HEK293 (cell line): ENCODE data around the gene KIF25.

Source experiments
- CTCF ChIA-PET: fragments of 350-600 bp; formaldehyde crosslinking; extraction: SDS; loops from one replicate; lab custom pipeline; 2021; ENCODE audit warnings: antibody characterized with exemption; lab: Yijun Ruan, JAX
- POLR2A ChIA-PET: fragments of 300-600 bp; formaldehyde crosslinking; extraction: SDS; loops from one replicate; lab custom pipeline; 2020; ENCODE audit warnings: antibody characterized with exemption, inconsistent platforms; lab: Yijun Ruan, JAX
- H3K27ac ChIP-seq: fragments of 200-500 bp; sonication (Bioruptor generic); 2 replicates; pipeline ENCODE4 v1.5.1; 2014; ENCODE audit warnings: low read depth, low read length, control low read depth, inconsistent platforms; ENCODE audit errors: extremely low read depth
- H3K36me3 ChIP-seq, 2 experiments: fragments of 200-500 bp in 1 of 2; sonication (Bioruptor generic) in 1 of 2; 1 replicate in 1 of 2; 2 replicates in 1 of 2; pipeline ENCODE4 v1.5.1; 2014 to 2017; ENCODE audit warnings: inconsistent platforms in 2 of 2, low read length in 2 of 2; ENCODE audit not compliant: control insufficient read depth in 2 of 2, insufficient read depth in 1 of 2
- H3K4me1 ChIP-seq: fragments of 200-500 bp; sonication (Bioruptor generic); 2 replicates; pipeline ENCODE4 v1.5.1; 2014; ENCODE audit warnings: mild to moderate bottlenecking, low read length, inconsistent platforms; ENCODE audit not compliant: control insufficient read depth, insufficient read depth
- H3K4me3 ChIP-seq: 2 replicates; pipeline ENCODE4 v1.5.1; 2011; ENCODE audit warnings: low read depth, mild to moderate bottlenecking, control low read depth, low read length, moderate library complexity
- H3K9me3 ChIP-seq: fragments of 200-500 bp; sonication (Bioruptor generic); 2 replicates; pipeline ENCODE4 v1.5.1; 2014; ENCODE audit warnings: low read depth, low read length, inconsistent platforms; ENCODE audit not compliant: control insufficient read depth, insufficient read depth
- GLI2 ChIP-seq: fragments of 450-650 bp; formaldehyde crosslinking; IDR thresholded peaks from 2 replicates; pipeline ENCODE4; 2017; ENCODE audit warnings: missing biosample characterization, missing genetic modification characterization, low read depth, borderline replicate concordance
- MEIS1 ChIP-seq: sonication (generic); formaldehyde crosslinking; IDR thresholded peaks from 2 replicates; pipeline ENCODE4 v1.8.1; 2022; ENCODE audit warnings: missing genetic modification reagents, mild to moderate bottlenecking, borderline replicate concordance
- MYNN ChIP-seq: fragments of 450-650 bp; formaldehyde crosslinking; IDR thresholded peaks from 2 replicates; pipeline ENCODE4 v1.5.1; 2016; ENCODE audit warnings: missing biosample characterization, missing genetic modification characterization, borderline replicate concordance
- MZF1 ChIP-seq: fragments of 450-650 bp; formaldehyde crosslinking; IDR thresholded peaks from 2 replicates; pipeline ENCODE4 v1.5.1; 2017; ENCODE audit warnings: missing biosample characterization, missing genetic modification characterization, borderline replicate concordance
- OVOL3 ChIP-seq: fragments of 450-650 bp; formaldehyde crosslinking; IDR thresholded peaks from 2 replicates; pipeline ENCODE4 v1.5.1; 2016; ENCODE audit warnings: missing biosample characterization, missing genetic modification characterization
- SCRT2 ChIP-seq: fragments of 450-650 bp; formaldehyde crosslinking; IDR thresholded peaks from 2 replicates; pipeline ENCODE4 v1.5.1; 2016; ENCODE audit warnings: missing biosample characterization, missing genetic modification characterization
- ZBTB1 ChIP-seq: fragments of 450-650 bp; formaldehyde crosslinking; IDR thresholded peaks from 2 replicates; pipeline ENCODE4 v1.5.1; 2016; ENCODE audit warnings: missing biosample characterization, missing genetic modification characterization
- ZBTB48 ChIP-seq: fragments of 450-650 bp; formaldehyde crosslinking; IDR thresholded peaks from 2 replicates; pipeline ENCODE4 v1.5.1; 2016; ENCODE audit warnings: missing biosample characterization, missing genetic modification characterization
- ZFP69B ChIP-seq: fragments of 450-650 bp; formaldehyde crosslinking; IDR thresholded peaks from 2 replicates; pipeline ENCODE4 v1.5.1; 2016; ENCODE audit warnings: missing biosample characterization, missing genetic modification characterization
- ZNF138 ChIP-seq: fragments of 450-650 bp; formaldehyde crosslinking; IDR thresholded peaks from 2 replicates; pipeline ENCODE4 v1.5.1; 2016; ENCODE audit warnings: missing biosample characterization, missing genetic modification characterization, borderline replicate concordance
- ZNF157 ChIP-seq: fragments of 450-650 bp; formaldehyde crosslinking; IDR thresholded peaks from 2 replicates; pipeline ENCODE4 v1.5.1; 2016; ENCODE audit warnings: missing biosample characterization, missing genetic modification characterization
- ZNF169 ChIP-seq: fragments of 450-650 bp; formaldehyde crosslinking; IDR thresholded peaks from 2 replicates; pipeline ENCODE4 v1.5.1; 2016; ENCODE audit warnings: missing biosample characterization, missing genetic modification characterization
- ZNF174 ChIP-seq: fragments of 450-650 bp; formaldehyde crosslinking; IDR thresholded peaks from 2 replicates; pipeline ENCODE4 v1.5.0; 2017; ENCODE audit warnings: missing biosample characterization, mild to moderate bottlenecking, missing genetic modification characterization
- ZNF248 ChIP-seq: fragments of 450-650 bp; formaldehyde crosslinking; IDR thresholded peaks from 2 replicates; pipeline ENCODE4 v1.5.1; 2017; ENCODE audit warnings: missing biosample characterization, missing genetic modification characterization
- ZNF354C ChIP-seq: fragments of 450-650 bp; formaldehyde crosslinking; IDR thresholded peaks from 2 replicates; pipeline ENCODE4 v1.5.1; 2016; ENCODE audit warnings: missing biosample characterization, missing genetic modification characterization, low read depth, borderline replicate concordance
- ZNF394 ChIP-seq: fragments of 450-650 bp; formaldehyde crosslinking; IDR thresholded peaks from 2 replicates; pipeline ENCODE4 v1.5.1; 2016; ENCODE audit warnings: missing biosample characterization, missing genetic modification characterization, mild to moderate bottlenecking, moderate library complexity, borderline replicate concordance
- ZNF664 ChIP-seq: fragments of 450-650 bp; formaldehyde crosslinking; IDR thresholded peaks from 2 replicates; pipeline ENCODE4 v1.5.1; 2016; ENCODE audit warnings: missing biosample characterization, missing genetic modification characterization
- TF ChIP-seq, protein P1 (sequence below): fragments of 450-650 bp; formaldehyde crosslinking; IDR thresholded peaks from 2 replicates; pipeline ENCODE4 v1.5.1; 2016; ENCODE audit warnings: missing biosample characterization, missing genetic modification characterization
- TF ChIP-seq, protein P2 (sequence below): fragments of 450-650 bp; formaldehyde crosslinking; IDR thresholded peaks from 2 replicates; pipeline ENCODE4 v1.5.1; 2016; ENCODE audit warnings: missing biosample characterization, missing genetic modification characterization
- TF ChIP-seq, protein P3 (sequence below): fragments of 450-650 bp; formaldehyde crosslinking; IDR thresholded peaks from 2 replicates; pipeline ENCODE4 v1.5.1; 2016; ENCODE audit warnings: missing biosample characterization, missing genetic modification characterization
- TF ChIP-seq, protein P4 (sequence below): fragments of 450-650 bp; formaldehyde crosslinking; IDR thresholded peaks from 2 replicates; pipeline ENCODE4 v1.5.1; 2017; ENCODE audit warnings: missing biosample characterization, missing genetic modification characterization
- TF ChIP-seq, protein P5 (sequence below): fragments of 450-650 bp; formaldehyde crosslinking; IDR thresholded peaks from 2 replicates; pipeline ENCODE4 v1.5.1; 2016; ENCODE audit warnings: missing biosample characterization, missing genetic modification characterization
- TF ChIP-seq, protein P6 (sequence below): fragments of 450-650 bp; formaldehyde crosslinking; IDR thresholded peaks from 2 replicates; pipeline ENCODE4 v1.5.1; 2016; ENCODE audit warnings: missing biosample characterization, missing genetic modification characterization

The KIF25 gene

DNA sequence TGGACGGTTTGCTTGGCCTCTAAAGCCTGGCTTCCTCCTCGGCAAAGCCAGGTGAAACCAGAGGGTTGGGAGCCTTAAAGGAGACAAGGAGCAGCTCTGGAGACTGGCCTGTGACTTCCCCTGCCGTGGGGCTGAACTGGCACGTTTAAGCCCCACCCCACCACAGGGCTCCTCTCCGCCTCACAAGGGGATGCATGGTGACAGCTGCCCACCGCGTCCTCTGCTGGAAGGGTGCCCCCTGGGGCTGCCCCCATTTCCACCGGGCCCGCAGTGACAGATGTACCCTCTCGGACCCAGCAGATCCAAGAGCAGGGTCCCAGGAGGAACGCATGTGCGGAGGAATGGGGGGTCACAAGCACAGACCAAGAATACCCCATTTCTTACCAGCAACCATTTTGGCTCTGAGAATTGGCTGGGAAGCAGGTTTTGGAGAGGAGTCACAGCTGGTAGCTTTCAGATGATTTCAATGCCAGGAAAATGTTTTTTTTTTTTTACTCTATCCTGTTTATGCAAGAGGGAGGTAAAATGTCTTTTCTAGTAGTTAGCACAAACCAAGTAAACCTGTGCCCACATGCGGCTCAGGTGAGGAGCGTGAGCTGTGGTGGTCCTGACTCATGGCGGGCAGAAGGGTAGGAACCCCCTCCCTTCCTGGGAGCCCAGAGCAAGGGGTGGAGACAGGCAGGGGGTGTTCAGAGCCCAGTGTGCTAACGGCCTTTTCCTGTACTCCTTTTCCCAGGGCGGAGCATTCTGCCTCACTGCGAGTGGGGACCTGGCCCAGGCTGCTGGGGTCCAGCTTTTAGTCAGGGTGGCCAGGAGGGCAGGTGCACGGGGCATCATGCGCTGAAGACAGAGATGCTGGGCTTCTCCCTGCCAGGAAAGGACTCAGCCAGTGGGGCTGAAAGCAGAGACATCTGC lies 48.5 kb downstream of the KIF25 start:
- ChIA-PET CTCF (interaction anchor here (0.7 kb wide), 2 partner anchors 39 to 101 kb away, joined by 4 to 5 read pairs; no protein-coding TSS in a partner anchor), POLR2A (interaction anchor here (1.1 kb wide), 1 partner anchor 8 kb away, joined by 3 read pairs; no protein-coding TSS in a partner anchor)
- H3K36me3 ChIP-seq, result no peaks in the 10 kb centered on the region
- TF ChIP-seq, protein P1, sequence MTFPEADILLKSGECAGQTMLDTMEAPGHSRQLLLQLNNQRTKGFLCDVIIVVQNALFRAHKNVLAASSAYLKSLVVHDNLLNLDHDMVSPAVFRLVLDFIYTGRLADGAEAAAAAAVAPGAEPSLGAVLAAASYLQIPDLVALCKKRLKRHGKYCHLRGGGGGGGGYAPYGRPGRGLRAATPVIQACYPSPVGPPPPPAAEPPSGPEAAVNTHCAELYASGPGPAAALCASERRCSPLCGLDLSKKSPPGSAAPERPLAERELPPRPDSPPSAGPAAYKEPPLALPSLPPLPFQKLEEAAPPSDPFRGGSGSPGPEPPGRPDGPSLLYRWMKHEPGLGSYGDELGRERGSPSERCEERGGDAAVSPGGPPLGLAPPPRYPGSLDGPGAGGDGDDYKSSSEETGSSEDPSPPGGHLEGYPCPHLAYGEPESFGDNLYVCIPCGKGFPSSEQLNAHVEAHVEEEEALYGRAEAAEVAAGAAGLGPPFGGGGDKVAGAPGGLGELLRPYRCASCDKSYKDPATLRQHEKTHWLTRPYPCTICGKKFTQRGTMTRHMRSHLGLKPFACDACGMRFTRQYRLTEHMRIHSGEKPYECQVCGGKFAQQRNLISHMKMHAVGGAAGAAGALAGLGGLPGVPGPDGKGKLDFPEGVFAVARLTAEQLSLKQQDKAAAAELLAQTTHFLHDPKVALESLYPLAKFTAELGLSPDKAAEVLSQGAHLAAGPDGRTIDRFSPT (tag by site-specific recombination), result no peak
- no peak for TF ChIP-seq ZNF664 (tag by site-specific recombination)
- no peak for TF ChIP-seq MEIS1 (CRISPR knock-in tag)
- no peak for TF ChIP-seq ZNF174
- TF ChIP-seq ZFP69B (tag by site-specific recombination), result peak; percentile 42; the same call in 1 of the 2 replicates
- TF ChIP-seq, protein P2, sequence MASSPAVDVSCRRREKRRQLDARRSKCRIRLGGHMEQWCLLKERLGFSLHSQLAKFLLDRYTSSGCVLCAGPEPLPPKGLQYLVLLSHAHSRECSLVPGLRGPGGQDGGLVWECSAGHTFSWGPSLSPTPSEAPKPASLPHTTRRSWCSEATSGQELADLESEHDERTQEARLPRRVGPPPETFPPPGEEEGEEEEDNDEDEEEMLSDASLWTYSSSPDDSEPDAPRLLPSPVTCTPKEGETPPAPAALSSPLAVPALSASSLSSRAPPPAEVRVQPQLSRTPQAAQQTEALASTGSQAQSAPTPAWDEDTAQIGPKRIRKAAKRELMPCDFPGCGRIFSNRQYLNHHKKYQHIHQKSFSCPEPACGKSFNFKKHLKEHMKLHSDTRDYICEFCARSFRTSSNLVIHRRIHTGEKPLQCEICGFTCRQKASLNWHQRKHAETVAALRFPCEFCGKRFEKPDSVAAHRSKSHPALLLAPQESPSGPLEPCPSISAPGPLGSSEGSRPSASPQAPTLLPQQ (tag by site-specific recombination), result peak; percentile 63; the same call in 1 of the 2 replicates
- TF ChIP-seq, protein P3, sequence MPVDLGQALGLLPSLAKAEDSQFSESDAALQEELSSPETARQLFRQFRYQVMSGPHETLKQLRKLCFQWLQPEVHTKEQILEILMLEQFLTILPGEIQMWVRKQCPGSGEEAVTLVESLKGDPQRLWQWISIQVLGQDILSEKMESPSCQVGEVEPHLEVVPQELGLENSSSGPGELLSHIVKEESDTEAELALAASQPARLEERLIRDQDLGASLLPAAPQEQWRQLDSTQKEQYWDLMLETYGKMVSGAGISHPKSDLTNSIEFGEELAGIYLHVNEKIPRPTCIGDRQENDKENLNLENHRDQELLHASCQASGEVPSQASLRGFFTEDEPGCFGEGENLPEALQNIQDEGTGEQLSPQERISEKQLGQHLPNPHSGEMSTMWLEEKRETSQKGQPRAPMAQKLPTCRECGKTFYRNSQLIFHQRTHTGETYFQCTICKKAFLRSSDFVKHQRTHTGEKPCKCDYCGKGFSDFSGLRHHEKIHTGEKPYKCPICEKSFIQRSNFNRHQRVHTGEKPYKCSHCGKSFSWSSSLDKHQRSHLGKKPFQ, result no peak
- no peak for TF ChIP-seq ZNF157
- no peak for TF ChIP-seq ZBTB1
- H3K9me3 ChIP-seq, result no peaks in the 10 kb centered on the region
- H3K4me3 ChIP-seq, result no peak overlapping the region
- no peak overlapping the region for H3K27ac ChIP-seq
- no peaks in the 10 kb centered on the region for H3K4me1 ChIP-seq

DNA sequence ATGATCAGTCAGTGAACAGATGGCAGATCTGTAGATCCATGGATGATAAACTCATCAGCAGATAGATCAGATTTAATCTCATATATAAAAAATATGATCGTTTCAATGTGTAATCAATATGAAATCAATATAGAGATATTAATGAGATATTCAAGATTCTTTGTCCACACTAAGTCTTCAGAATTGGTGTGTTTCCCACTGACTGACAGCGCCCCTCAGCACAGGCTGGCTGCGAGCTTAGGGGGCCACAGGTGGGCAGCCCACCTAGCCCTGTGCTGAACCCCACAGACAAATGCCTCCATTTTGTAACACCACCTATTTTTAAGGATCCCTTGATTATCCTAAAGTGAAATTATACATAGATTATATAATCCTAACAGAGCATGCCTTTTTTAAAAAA lies 49.2 kb downstream of the KIF25 start:
- Histone ChIP-seq H3K4me1 (no peaks in the 10 kb centered on the region), H3K4me3 (no peak overlapping the region), H3K27ac (no peak overlapping the region), H3K36me3 (no peaks in the 10 kb centered on the region), H3K9me3 (no peaks in the 10 kb centered on the region)
- ChIA-PET CTCF (no interaction called here), POLR2A (no interaction called here)
- TF ChIP-seq, protein P4, sequence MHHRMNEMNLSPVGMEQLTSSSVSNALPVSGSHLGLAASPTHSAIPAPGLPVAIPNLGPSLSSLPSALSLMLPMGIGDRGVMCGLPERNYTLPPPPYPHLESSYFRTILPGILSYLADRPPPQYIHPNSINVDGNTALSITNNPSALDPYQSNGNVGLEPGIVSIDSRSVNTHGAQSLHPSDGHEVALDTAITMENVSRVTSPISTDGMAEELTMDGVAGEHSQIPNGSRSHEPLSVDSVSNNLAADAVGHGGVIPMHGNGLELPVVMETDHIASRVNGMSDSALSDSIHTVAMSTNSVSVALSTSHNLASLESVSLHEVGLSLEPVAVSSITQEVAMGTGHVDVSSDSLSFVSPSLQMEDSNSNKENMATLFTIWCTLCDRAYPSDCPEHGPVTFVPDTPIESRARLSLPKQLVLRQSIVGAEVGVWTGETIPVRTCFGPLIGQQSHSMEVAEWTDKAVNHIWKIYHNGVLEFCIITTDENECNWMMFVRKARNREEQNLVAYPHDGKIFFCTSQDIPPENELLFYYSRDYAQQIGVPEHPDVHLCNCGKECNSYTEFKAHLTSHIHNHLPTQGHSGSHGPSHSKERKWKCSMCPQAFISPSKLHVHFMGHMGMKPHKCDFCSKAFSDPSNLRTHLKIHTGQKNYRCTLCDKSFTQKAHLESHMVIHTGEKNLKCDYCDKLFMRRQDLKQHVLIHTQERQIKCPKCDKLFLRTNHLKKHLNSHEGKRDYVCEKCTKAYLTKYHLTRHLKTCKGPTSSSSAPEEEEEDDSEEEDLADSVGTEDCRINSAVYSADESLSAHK, result no peak
- no peak for TF ChIP-seq GLI2 (tag by site-specific recombination)
- TF ChIP-seq, protein P5, sequence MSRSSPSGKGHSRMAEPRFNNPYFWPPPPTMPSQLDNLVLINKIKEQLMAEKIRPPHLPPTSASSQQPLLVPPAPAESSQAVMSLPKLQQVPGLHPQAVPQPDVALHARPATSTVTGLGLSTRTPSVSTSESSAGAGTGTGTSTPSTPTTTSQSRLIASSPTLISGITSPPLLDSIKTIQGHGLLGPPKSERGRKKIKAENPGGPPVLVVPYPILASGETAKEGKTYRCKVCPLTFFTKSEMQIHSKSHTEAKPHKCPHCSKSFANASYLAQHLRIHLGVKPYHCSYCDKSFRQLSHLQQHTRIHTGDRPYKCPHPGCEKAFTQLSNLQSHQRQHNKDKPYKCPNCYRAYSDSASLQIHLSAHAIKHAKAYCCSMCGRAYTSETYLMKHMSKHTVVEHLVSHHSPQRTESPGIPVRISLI (tag by site-specific recombination), result no peak
- no peak for TF ChIP-seq ZNF248 (tag by site-specific recombination)
- no peak for TF ChIP-seq ZNF169 (tag by site-specific recombination)
- no peak for TF ChIP-seq SCRT2 (tag by site-specific recombination)
- TF ChIP-seq ZNF354C (tag by site-specific recombination), result no peak
- TF ChIP-seq MZF1 (tag by site-specific recombination), result no peak
- no peak for TF ChIP-seq OVOL3 (tag by site-specific recombination)
- no peak for TF ChIP-seq ZBTB48 (tag by site-specific recombination)
- no peak for TF ChIP-seq MYNN
- TF ChIP-seq, protein P6, sequence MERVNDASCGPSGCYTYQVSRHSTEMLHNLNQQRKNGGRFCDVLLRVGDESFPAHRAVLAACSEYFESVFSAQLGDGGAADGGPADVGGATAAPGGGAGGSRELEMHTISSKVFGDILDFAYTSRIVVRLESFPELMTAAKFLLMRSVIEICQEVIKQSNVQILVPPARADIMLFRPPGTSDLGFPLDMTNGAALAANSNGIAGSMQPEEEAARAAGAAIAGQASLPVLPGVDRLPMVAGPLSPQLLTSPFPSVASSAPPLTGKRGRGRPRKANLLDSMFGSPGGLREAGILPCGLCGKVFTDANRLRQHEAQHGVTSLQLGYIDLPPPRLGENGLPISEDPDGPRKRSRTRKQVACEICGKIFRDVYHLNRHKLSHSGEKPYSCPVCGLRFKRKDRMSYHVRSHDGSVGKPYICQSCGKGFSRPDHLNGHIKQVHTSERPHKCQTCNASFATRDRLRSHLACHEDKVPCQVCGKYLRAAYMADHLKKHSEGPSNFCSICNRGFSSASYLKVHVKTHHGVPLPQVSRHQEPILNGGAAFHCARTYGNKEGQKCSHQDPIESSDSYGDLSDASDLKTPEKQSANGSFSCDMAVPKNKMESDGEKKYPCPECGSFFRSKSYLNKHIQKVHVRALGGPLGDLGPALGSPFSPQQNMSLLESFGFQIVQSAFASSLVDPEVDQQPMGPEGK (tag by site-specific recombination), result no peak
- TF ChIP-seq ZNF138 (tag by site-specific recombination), result no peak
- no peak for TF ChIP-seq ZNF394
